H1 (cell line): Measurements from ENCODE around the gene RILPL2. TPM values are rescaled to one million over a fixed set of nuclear protein-coding genes. Genes with fewer than 3 reads are reported as not detected.

Experiments used
- CTCF ChIA-PET: fragments of 300-600 bp; sonication (Branson Sonifier 250); formaldehyde crosslinking; loops from one replicate; lab custom pipeline; 2021; ENCODE audit not compliant: partially characterized antibody; lab: Charles Lee
- POLR2A ChIA-PET: fragments of 300-600 bp; sonication (Branson Sonifier 250); formaldehyde crosslinking; loops from one replicate; lab custom pipeline; 2021; ENCODE audit warnings: inconsistent platforms; ENCODE audit not compliant: partially characterized antibody; lab: Charles Lee
- DNase-seq, 2 experiments: peaks; one replicate each; pipeline versions ENCODE4 v3.0.0 to v3.0.0-alpha.2; 2010 to 2022; ENCODE audit warnings: low spot score in 2 of 2, low read depth in 1 of 2, mixed read lengths in 1 of 2
- FAIRE-seq: peaks from 2 replicates; lab custom pipeline; 2011; peaks lifted over from hg19 to GRCh38; lab: Jason Lieb, UNC
- H2AFZ ChIP-seq: 2 replicates; pipeline ENCODE4 v1.8.1; 2012; ENCODE audit warnings: low read length, inconsistent platforms
- H2AK5ac ChIP-seq: 2 replicates; pipeline ENCODE4 v1.6.1; 2013; ENCODE audit warnings: low read depth, low read length
- H2BK120ac ChIP-seq: replicated peaks from 2 replicates; pipeline ENCODE3; 2013; ENCODE audit warnings: low read depth, low read length, inconsistent platforms
- H2BK12ac ChIP-seq: 2 replicates; pipeline ENCODE4 v1.6.1; 2013; ENCODE audit warnings: low read depth, low read length
- H2BK15ac ChIP-seq: 2 replicates; pipeline ENCODE4 v1.6.1; 2013; ENCODE audit warnings: low read length
- H2BK20ac ChIP-seq: 2 replicates; pipeline ENCODE4 v1.6.1; 2013; ENCODE audit warnings: low read length
- H2BK5ac ChIP-seq: 2 replicates; pipeline ENCODE4 v1.6.1; 2013; ENCODE audit warnings: low read depth, low read length
- H3K14ac ChIP-seq: 2 replicates; pipeline ENCODE4 v1.6.1; 2013; ENCODE audit warnings: inconsistent platforms; ENCODE audit not compliant: insufficient read length
- H3K18ac ChIP-seq: 2 replicates; pipeline ENCODE4 v1.6.1; 2013; ENCODE audit warnings: low read length; ENCODE audit errors: extremely low read depth
- H3K23ac ChIP-seq: 2 replicates; pipeline ENCODE4 v1.6.1; 2013; ENCODE audit warnings: inconsistent platforms; ENCODE audit not compliant: insufficient read length
- H3K23me2 ChIP-seq: 2 replicates; pipeline ENCODE4 v1.6.1; 2013; ENCODE audit warnings: low read depth, low read length
- H3K27ac ChIP-seq: 2 replicates; pipeline ENCODE4 v1.6.1; 2011; ENCODE audit warnings: low read depth, low read length, inconsistent platforms
- H3K27me3 ChIP-seq, 4 experiments: replicated peaks in 1 of 4; 1 replicate in 1 of 4; 2 replicates in 3 of 4; pipeline versions ENCODE4 v1.6.1 to v1.8.1; 2011 to 2013; ENCODE audit warnings: low read length in 3 of 4, mild to moderate bottlenecking in 3 of 4, inconsistent platforms in 2 of 4, mixed read lengths in 2 of 4, moderate library complexity in 1 of 4; ENCODE audit not compliant: control insufficient read depth in 3 of 4, insufficient read depth in 3 of 4; ENCODE audit errors: extremely low read depth in 1 of 4
- H3K36me3 ChIP-seq, 4 experiments: 2 replicates each; pipeline versions ENCODE4 v1.6.1 to v1.8.1; 2011 to 2013; ENCODE audit warnings: mild to moderate bottlenecking in 4 of 4, low read length in 3 of 4, moderate library complexity in 2 of 4, control low read depth in 1 of 4, inconsistent platforms in 1 of 4; ENCODE audit not compliant: insufficient read depth in 4 of 4, control insufficient read depth in 2 of 4
- H3K4ac ChIP-seq: replicated peaks from 2 replicates; pipeline ENCODE3; 2013; ENCODE audit warnings: low read length, low read depth, mixed read lengths, inconsistent platforms; ENCODE audit not compliant: insufficient read length
- H3K4me1 ChIP-seq, 4 experiments: replicated peaks in 1 of 4; 1 replicate in 1 of 4; 2 replicates in 3 of 4; pipeline versions ENCODE4 v1.6.1 to v1.8.1; 2011 to 2013; ENCODE audit warnings: low read length in 3 of 4, inconsistent platforms in 2 of 4, mixed read lengths in 1 of 4; ENCODE audit not compliant: insufficient read depth in 4 of 4, control insufficient read depth in 3 of 4
- H3K4me2 ChIP-seq, 2 experiments: 2 replicates each; pipeline versions ENCODE4 v1.6.1 to v1.8.1; 2011 to 2013; ENCODE audit warnings: low read depth in 2 of 2, low read length in 2 of 2, control low read depth in 1 of 2, inconsistent platforms in 1 of 2, mild to moderate bottlenecking in 1 of 2; ENCODE audit not compliant: insufficient read depth in 1 of 2
- H3K4me3 ChIP-seq, 4 experiments: fragments of 200-600, 300-600 bp in 1 of 4; sonication (generic), shearing (Covaris generic), sonication (Bioruptor Twin) in 1 of 4; 2 replicates each; pipeline versions ENCODE4 v1.5.1 to v1.8.1; 2011 to 2016; ENCODE audit warnings: low read length in 4 of 4, low read depth in 3 of 4, control low read depth in 2 of 4, inconsistent platforms in 2 of 4, mild to moderate bottlenecking in 2 of 4, mixed read lengths in 1 of 4, moderate library complexity in 1 of 4; ENCODE audit not compliant: insufficient read depth in 2 of 4; ENCODE audit errors: extremely low read depth in 1 of 4
- H3K56ac ChIP-seq: replicated peaks from 2 replicates; pipeline ENCODE3; 2013; ENCODE audit warnings: low read depth, mild to moderate bottlenecking, mixed read lengths, low read length, inconsistent platforms; ENCODE audit not compliant: insufficient read length
- H3K79me1 ChIP-seq: 2 replicates; pipeline ENCODE4 v1.6.1; 2013; ENCODE audit warnings: low read depth, low read length, control low read depth
- H3K79me2 ChIP-seq, 2 experiments: 2 replicates each; pipeline versions ENCODE4 v1.6.1 to v1.8.1; 2012 to 2013; ENCODE audit warnings: low read length in 2 of 2, mild to moderate bottlenecking in 2 of 2, inconsistent platforms in 1 of 2; ENCODE audit not compliant: insufficient read depth in 2 of 2, control insufficient read depth in 1 of 2
- H3K9ac ChIP-seq, 4 experiments: replicated peaks in 1 of 4; 1 replicate in 1 of 4; 2 replicates in 3 of 4; pipeline versions ENCODE4 v1.6.1 to v1.8.1; 2011 to 2013; ENCODE audit warnings: low read depth in 3 of 4, low read length in 3 of 4, control low read depth in 2 of 4, mild to moderate bottlenecking in 2 of 4, moderate library complexity in 2 of 4, inconsistent platforms in 1 of 4; ENCODE audit errors: extremely low read depth in 1 of 4
- H3K9me3 ChIP-seq, 2 experiments: 2 replicates each; pipeline versions ENCODE4 v1.6.1 to v1.8.1; 2012 to 2013; ENCODE audit warnings: mild to moderate bottlenecking in 2 of 2, moderate library complexity in 2 of 2, control low read depth in 1 of 2, inconsistent platforms in 1 of 2, low read depth in 1 of 2, low read length in 1 of 2, mixed read lengths in 1 of 2; ENCODE audit not compliant: insufficient read depth in 2 of 2
- H4K20me1 ChIP-seq, 2 experiments: replicated peaks in 1 of 2; 2 replicates each; pipeline versions ENCODE3 to v1.8.1; 2011 to 2013; ENCODE audit warnings: inconsistent platforms in 2 of 2, low read length in 2 of 2, mild to moderate bottlenecking in 1 of 2; ENCODE audit not compliant: insufficient read depth in 2 of 2, control insufficient read depth in 1 of 2
- H4K5ac ChIP-seq: 2 replicates; pipeline ENCODE4 v1.6.1; 2013; ENCODE audit warnings: low read length, low read depth, mixed read lengths, inconsistent platforms; ENCODE audit not compliant: insufficient read length
- H4K8ac ChIP-seq: 2 replicates; pipeline ENCODE4 v1.8.0; 2013; ENCODE audit warnings: mild to moderate bottlenecking, moderate library complexity, low read length, inconsistent platforms; ENCODE audit not compliant: insufficient read depth; ENCODE audit errors: extremely low read depth
- H4K91ac ChIP-seq: replicated peaks from 2 replicates; pipeline ENCODE3; 2013; ENCODE audit warnings: low read length, mixed read lengths, inconsistent platforms; ENCODE audit not compliant: insufficient read length
- CBX8 ChIP-seq: fragments of 300-800, 300-1000 bp; sonication (generic); IDR thresholded peaks from 2 replicates; pipeline ENCODE4 v1.7.1; 2016; ENCODE audit warnings: low read depth, low read length, borderline replicate concordance
- CEBPB ChIP-seq: IDR thresholded peaks from 2 replicates; pipeline ENCODE4 v1.6.1; 2012; ENCODE audit warnings: low read depth, low read length
- EGR1 ChIP-seq: IDR thresholded peaks from 2 replicates; pipeline ENCODE4 v1.6.1; 2011; ENCODE audit warnings: low read depth, low read length, borderline replicate concordance
- HDAC2 ChIP-seq, 2 experiments: fragments of 300-600 bp in 1 of 2; sonication (generic) in 1 of 2; IDR thresholded peaks; 2 replicates each; pipeline ENCODE4 v1.6.1; 2011 to 2012; ENCODE audit warnings: low read depth in 2 of 2, low read length in 2 of 2, mild to moderate bottlenecking in 2 of 2, moderate library complexity in 2 of 2, borderline replicate concordance in 1 of 2, inconsistent platforms in 1 of 2
- RFX5 ChIP-seq: IDR thresholded peaks from 2 replicates; pipeline ENCODE4 v1.6.1; 2011; ENCODE audit warnings: low read depth, low read length, improper control_type of control experiment, borderline replicate concordance
- TAF7 ChIP-seq: optimal IDR thresholded peaks from 2 replicates; pipeline ENCODE3; 2011; ENCODE audit warnings: low read depth, mild to moderate bottlenecking, inconsistent platforms, low read length, moderate library complexity, borderline replicate concordance
- ZNF274 ChIP-seq: IDR thresholded peaks from 2 replicates; pipeline ENCODE4 v1.7.0; 2012; ENCODE audit warnings: low read length, borderline replicate concordance; ENCODE audit errors: extremely low read depth
- WGBS, 2 experiments: shearing (Covaris generic) in 1 of 2; methylation state at CpG; one replicate each; pipeline versions ENCODE4 v1.1.6 to v1.1.7; 2013 to 2015; ENCODE audit warnings: low lambda C conversion rate in 2 of 2, mixed read lengths in 2 of 2, inconsistent platforms in 1 of 2, low coverage in 1 of 2, missing lambda C conversion rate in 1 of 2; ENCODE audit not compliant: insufficient replicate concordance in 2 of 2, insufficient coverage in 1 of 2, insufficient read length in 1 of 2; ENCODE audit errors: extremely low coverage in 1 of 2, missing lambda C conversion rate in 1 of 2; 5-methylcytosine and 5-hydroxymethylcytosine counted together
- polyA plus RNA-seq, 7 experiments: library from polyadenylated mRNA; depleted of rRNA in 3 of 7; stranded (reverse) in 5 of 7; unstranded in 2 of 7; fragments of >200 nt in 5 of 7; fragments of 200-250 nt in 2 of 7; gene quantifications; 1 replicate in 5 of 7; 2 replicates in 1 of 7; 4 replicates in 1 of 7; pipeline versions ENCODE4 v1.2.1 to v1.2.3, GENCODE V29; 2011 to 2013; ENCODE audit warnings: missing spikeins in 2 of 7, mixed read lengths in 2 of 7
- total RNA-seq: library from RNA; stranded (reverse); fragmentation: NEBNext Ultra II Directional; extraction: Animal tissue kit (Norgen Biotek cat#: 25700); gene quantifications from 2 replicates; pipeline ENCODE4 v1.2.1, GENCODE V29; 2021

The RILPL2 gene
- total and polyA plus RNA-seq, 2 of the 8 experiments (the other 6 are each of a cell fraction or from before 2014, with no cell fraction given), result 0.77 to 1.4 TPM

- TF ChIP-seq CEBPB (no peak), HDAC2 (IDR thresholded peaks at IDR 0.05; ENCODE audit: borderline replicate concordance in 1 of 2, low read depth in 2 of 2, low read length in 2 of 2) (no peak), RFX5 (no peak), ZNF274 (no peak), TAF7 (no peak), EGR1 (no peak), CBX8 (no peak)
- Histone ChIP-seq H3K36me3 (no peaks in the 10 kb centered on the region), H3K79me1 (no peaks in the 10 kb centered on the region), H2BK120ac (no peak overlapping the region), H4K8ac (peak overlapping the region; percentile 21; the same call in 1 of the 2 replicates), H2BK12ac (no peak overlapping the region), H3K56ac (no peak overlapping the region), H3K79me2 (no peaks in the 10 kb centered on the region), H3K4me3 (no peak overlapping the region), H3K23me2 (no peaks in the 10 kb centered on the region), H3K27me3 (no peaks in the 10 kb centered on the region), H3K4me1 (no peaks in the 10 kb centered on the region), H4K5ac (no peak overlapping the region), H3K14ac (no peak overlapping the region), H2BK5ac (no peak overlapping the region), H2AK5ac (no peak overlapping the region), H3K27ac (no peak overlapping the region), H2AFZ (no peak overlapping the region), H3K18ac (no peak overlapping the region), H3K4ac (no peak overlapping the region), H3K9ac (no peak overlapping the region), H4K20me1 (no peaks in the 10 kb centered on the region), H2BK15ac (no peak overlapping the region), H2BK20ac (no peak overlapping the region), H4K91ac (no peak overlapping the region), H3K9me3 (no peaks in the 10 kb centered on the region), H3K23ac (no peak overlapping the region), H3K4me2 (no peak overlapping the region)
- FAIRE-seq (no peak), DNase-seq (no peak)
- CTCF ChIA-PET, result interaction anchor here (0.9 to 1.3 kb wide), 2 partner anchors 10 kb away, joined by 3 read pairs; partner anchors contain the start of gene RILPL2
- 88% methylated on average over 8 of the region's 8 CpGs; no CpG with 5 or more reads in 1 of the 2 experiments for WGBS, 2 experiments
- POLR2A ChIA-PET, result no interaction called here
Observed at GRCh38 chr12:123427036-123427769, 9.3 kb downstream of the RILPL2 start.
